Endothelial cell of umbilical vein (primary cell): ENCODE data around the gene STAT4. TPM values are rescaled to one million over a fixed set of nuclear protein-coding genes. Genes with fewer than 3 reads are reported as not detected.

Experiments
- BruUV-seq: library from RNA; stranded (reverse); fragments of 400-500 nt; replicated peaks from 2 replicates; lab custom pipeline; 2021; lab: Mats Ljungman, UMichigan
- CTCF ChIA-PET: fragments of 300-600, 350-600 bp; sonication (Branson Sonifier 250); formaldehyde crosslinking; loops from one replicate; lab custom pipeline; 2021; ENCODE audit warnings: antibody characterized with exemption, inconsistent platforms; lab: Charles Lee
- POLR2A ChIA-PET: fragments of 300-600, 350-600 bp; sonication (Branson Sonifier 250); formaldehyde crosslinking; loops from one replicate; lab custom pipeline; 2021; ENCODE audit warnings: antibody characterized with exemption, inconsistent platforms; lab: Charles Lee
- DNase-seq: peaks from one replicate; pipeline ENCODE4 v3.0.0-alpha.2; 2011; ENCODE audit warnings: low read depth, low spot score
- FAIRE-seq: peaks from 2 replicates; lab custom pipeline; 2011; peaks lifted over from hg19 to GRCh38; lab: Jason Lieb, UNC
- H2AFZ ChIP-seq: 2 replicates; pipeline ENCODE4 v1.6.0; 2012; ENCODE audit warnings: low read depth, low read length, control low read depth, inconsistent platforms
- H3K27ac ChIP-seq: 2 replicates; pipeline ENCODE4 v1.5.1; 2011; ENCODE audit warnings: low read depth, mild to moderate bottlenecking, control low read depth, low read length, moderate library complexity; ENCODE audit not compliant: insufficient read depth
- H3K27me3 ChIP-seq, 2 experiments: 2 replicates each; pipeline versions ENCODE4 v1.6.0 to v1.6.1; 2011; ENCODE audit warnings: low read length in 2 of 2, mixed read lengths in 1 of 2; ENCODE audit not compliant: control insufficient read depth in 2 of 2, insufficient read depth in 2 of 2
- H3K36me3 ChIP-seq, 2 experiments: 2 replicates in 1 of 2; 3 replicates in 1 of 2; pipeline ENCODE4 v1.5.1; 2011; ENCODE audit warnings: low read length in 2 of 2, mild to moderate bottlenecking in 1 of 2, moderate library complexity in 1 of 2; ENCODE audit not compliant: control insufficient read depth in 2 of 2, insufficient read depth in 2 of 2; ENCODE audit errors: extremely low read depth in 1 of 2
- H3K4me1 ChIP-seq: 3 replicates; pipeline ENCODE4 v1.5.1; 2011; ENCODE audit warnings: mild to moderate bottlenecking, low read length; ENCODE audit not compliant: control insufficient read depth, insufficient read depth; ENCODE audit errors: extremely low read depth
- H3K4me2 ChIP-seq: 2 replicates; pipeline ENCODE4 v1.6.1; 2011; ENCODE audit warnings: low read length, control low read depth, mixed read lengths; ENCODE audit not compliant: insufficient read depth
- H3K4me3 ChIP-seq, 3 experiments: fragments of 200-600 bp in 1 of 3; sonication (generic), shearing (Covaris generic) in 1 of 3; replicated peaks in 1 of 3; 2 replicates each; pipeline ENCODE4 v1.5.1; 2011 to 2016; ENCODE audit warnings: control low read depth in 3 of 3, low read length in 3 of 3, mild to moderate bottlenecking in 2 of 3, inconsistent platforms in 1 of 3, low read depth in 1 of 3, moderate library complexity in 1 of 3; ENCODE audit not compliant: insufficient read depth in 1 of 3
- H3K79me2 ChIP-seq: 2 replicates; pipeline ENCODE4 v1.6.0; 2012; ENCODE audit warnings: low read length, inconsistent platforms; ENCODE audit not compliant: control insufficient read depth, insufficient read depth
- H3K9ac ChIP-seq: replicated peaks from 2 replicates; pipeline ENCODE3; 2011; ENCODE audit warnings: low read length, control low read depth; ENCODE audit not compliant: insufficient read depth; ENCODE audit errors: extremely low read depth
- H3K9me1 ChIP-seq: replicated peaks from 3 replicates; pipeline ENCODE4 v1.6.0; 2011; ENCODE audit warnings: mild to moderate bottlenecking, low read length; ENCODE audit not compliant: control insufficient read depth, insufficient read depth; ENCODE audit errors: extremely low read depth
- H3K9me3 ChIP-seq: replicated peaks from 2 replicates; pipeline ENCODE4 v1.5.1; 2012; ENCODE audit warnings: low read length, inconsistent platforms; ENCODE audit not compliant: control insufficient read depth, insufficient read depth
- H4K20me1 ChIP-seq: replicated peaks from 2 replicates; pipeline ENCODE3; 2011; ENCODE audit warnings: mild to moderate bottlenecking, low read length; ENCODE audit not compliant: control insufficient read depth, insufficient read depth; ENCODE audit errors: extremely low read depth
- EZH2 ChIP-seq: IDR thresholded peaks from 2 replicates; pipeline ENCODE4 v1.6.1; 2012; ENCODE audit warnings: borderline replicate concordance, low read depth, mild to moderate bottlenecking, moderate library complexity, low read length, inconsistent platforms; ENCODE audit not compliant: severe bottlenecking
- FOS ChIP-seq: IDR thresholded peaks from 2 replicates; pipeline ENCODE4 v1.6.1; 2011; ENCODE audit warnings: mild to moderate bottlenecking, low read length, moderate library complexity, borderline replicate concordance; ENCODE audit not compliant: insufficient read depth
- GATA2 ChIP-seq: IDR thresholded peaks from 2 replicates; pipeline ENCODE4 v1.7.0; 2011; ENCODE audit warnings: low read depth, mild to moderate bottlenecking, moderate library complexity, mixed read lengths, low read length; ENCODE audit not compliant: insufficient read length, insufficient read depth
- JUN ChIP-seq: IDR thresholded peaks from 2 replicates; pipeline ENCODE4 v1.6.1; 2011; ENCODE audit warnings: borderline replicate concordance, low read depth; ENCODE audit not compliant: insufficient read length, insufficient read depth
- MYC ChIP-seq: IDR thresholded peaks from one replicate; pipeline ENCODE4 v1.6.1; 2011; ENCODE audit warnings: mild to moderate bottlenecking, low read depth, low read length
- POLR2A ChIP-seq: IDR thresholded peaks from 2 replicates; pipeline ENCODE4 v1.6.1; 2012; ENCODE audit warnings: low read depth, mild to moderate bottlenecking, control low read depth, low read length
- POLR2AphosphoS5 ChIP-seq: IDR thresholded peaks from 2 replicates; pipeline ENCODE4 v1.6.1; 2012; ENCODE audit warnings: low read depth, mild to moderate bottlenecking, control low read depth, low read length, moderate library complexity; ENCODE audit not compliant: insufficient read depth
- dilution Hi-C: fragments of 300-500 bp; cut with MboI; formaldehyde crosslinking; loops from one replicate; pipeline ENCODE4 v1.15.0; 2019; ENCODE audit warnings: low sequenced_read_pairs; ENCODE audit not compliant: extremely low pct_ligation_motif_present
- intact Hi-C: fragments of 100-400 bp; cut with micrococcal nuclease; formaldehyde crosslinking; loops from one replicate; pipeline ENCODE4 v1.10.0; 2022
- polyA plus RNA-seq, 4 experiments: library from polyadenylated mRNA; depleted of rRNA in 3 of 4; stranded (reverse) in 3 of 4; unstranded in 1 of 4; fragments of >200 nt; gene quantifications; 2 replicates each; pipeline versions ENCODE4 v1.2.1 to v1.2.3, GENCODE V29; 2011 to 2012; ENCODE audit warnings: missing spikeins in 1 of 4
- total RNA-seq: library from RNA; stranded (reverse); gene quantifications from 2 replicates; pipeline ENCODE4 v1.2.3, GENCODE V29; 2021
- TF ChIP-seq, protein P1 (sequence below), 2 donors: IDR thresholded peaks; 1 replicate in 1 of 2; 2 replicates in 1 of 2; pipeline ENCODE4 v1.5.1; 2011; ENCODE audit warnings: low read length in 2 of 2, mild to moderate bottlenecking in 2 of 2, moderate library complexity in 2 of 2, control low read depth in 1 of 2, inconsistent platforms in 1 of 2, low read depth in 1 of 2; ENCODE audit not compliant: insufficient read depth in 1 of 2; ENCODE audit errors: extremely low read depth in 1 of 2
- TF ChIP-seq, protein P2 (sequence below): IDR thresholded peaks from 2 replicates; pipeline ENCODE4 v1.6.1; 2011; ENCODE audit not compliant: insufficient read depth, insufficient read length

The STAT4 gene
- total and polyA plus RNA-seq, 2 donors (not counting 3 experiments of a cell fraction or from before 2014, with no cell fraction given), result 0.46 to 1.2 TPM

DNA sequence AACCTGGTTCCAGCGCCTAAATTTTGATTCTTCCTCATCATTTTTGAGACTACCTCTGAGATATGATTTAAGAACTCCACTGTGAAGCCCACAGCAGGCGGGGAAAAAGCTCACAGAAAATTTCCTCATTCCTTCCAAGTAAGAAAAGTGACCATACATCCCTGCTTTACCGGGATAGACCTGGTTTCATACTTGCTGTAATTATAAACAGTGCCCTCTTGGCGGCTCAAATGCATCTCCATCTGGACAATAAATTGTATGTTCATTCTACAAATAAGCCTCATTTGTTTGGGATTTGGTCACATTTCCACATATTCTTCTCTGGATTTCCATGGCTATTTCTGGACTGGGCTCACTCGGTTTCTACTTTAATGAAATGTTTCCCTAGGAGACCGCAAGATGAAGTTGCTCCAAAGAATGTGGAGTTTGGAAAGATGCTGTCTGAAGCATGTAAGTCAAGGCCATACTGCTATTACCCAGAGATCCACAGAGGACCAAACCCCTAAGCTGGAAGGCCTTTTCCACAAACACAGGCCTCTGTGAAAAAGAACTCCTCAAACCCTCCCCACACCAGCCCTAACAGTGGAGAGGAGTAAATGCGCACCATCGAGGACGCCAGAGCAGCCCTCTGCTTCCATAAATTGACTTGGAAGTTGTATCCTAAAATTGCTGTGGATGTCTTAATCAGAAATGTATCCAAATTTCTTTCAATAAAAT, 150.7 kb downstream of the STAT4 start:
- H3K9ac ChIP-seq, result no peak overlapping the region
- no peak overlapping the region for H2AFZ ChIP-seq
- dilution Hi-C loops, result no loop called here
- no peak for DNase-seq
- H3K27me3 ChIP-seq, result no peaks in the 10 kb centered on the region
- ChIA-PET CTCF (no interaction called here), POLR2A (no interaction called here)
- FAIRE-seq, result no peak
- H3K36me3 ChIP-seq, result peaks cover 21 to 61% of the 10 kb centered on the region in 2 experiments
- no peaks in the 10 kb centered on the region for H3K4me1 ChIP-seq
- no peak overlapping the region for H3K4me2 ChIP-seq
- no peak overlapping the region for H3K4me3 ChIP-seq
- no peaks in the 10 kb centered on the region for H3K79me2 ChIP-seq
- no peaks in the 10 kb centered on the region for H4K20me1 ChIP-seq
- no peak for TF ChIP-seq JUN
- TF ChIP-seq FOS, result no peak
- TF ChIP-seq POLR2AphosphoS5, result no peak
- TF ChIP-seq, protein P1, sequence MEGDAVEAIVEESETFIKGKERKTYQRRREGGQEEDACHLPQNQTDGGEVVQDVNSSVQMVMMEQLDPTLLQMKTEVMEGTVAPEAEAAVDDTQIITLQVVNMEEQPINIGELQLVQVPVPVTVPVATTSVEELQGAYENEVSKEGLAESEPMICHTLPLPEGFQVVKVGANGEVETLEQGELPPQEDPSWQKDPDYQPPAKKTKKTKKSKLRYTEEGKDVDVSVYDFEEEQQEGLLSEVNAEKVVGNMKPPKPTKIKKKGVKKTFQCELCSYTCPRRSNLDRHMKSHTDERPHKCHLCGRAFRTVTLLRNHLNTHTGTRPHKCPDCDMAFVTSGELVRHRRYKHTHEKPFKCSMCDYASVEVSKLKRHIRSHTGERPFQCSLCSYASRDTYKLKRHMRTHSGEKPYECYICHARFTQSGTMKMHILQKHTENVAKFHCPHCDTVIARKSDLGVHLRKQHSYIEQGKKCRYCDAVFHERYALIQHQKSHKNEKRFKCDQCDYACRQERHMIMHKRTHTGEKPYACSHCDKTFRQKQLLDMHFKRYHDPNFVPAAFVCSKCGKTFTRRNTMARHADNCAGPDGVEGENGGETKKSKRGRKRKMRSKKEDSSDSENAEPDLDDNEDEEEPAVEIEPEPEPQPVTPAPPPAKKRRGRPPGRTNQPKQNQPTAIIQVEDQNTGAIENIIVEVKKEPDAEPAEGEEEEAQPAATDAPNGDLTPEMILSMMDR (IDR thresholded peaks at IDR 0.05; ENCODE audit: extremely low read depth in 1 of 2, insufficient read depth in 1 of 2, low read depth in 1 of 2, low read length in 2 of 2), result no peak
- TF ChIP-seq, protein P2, sequence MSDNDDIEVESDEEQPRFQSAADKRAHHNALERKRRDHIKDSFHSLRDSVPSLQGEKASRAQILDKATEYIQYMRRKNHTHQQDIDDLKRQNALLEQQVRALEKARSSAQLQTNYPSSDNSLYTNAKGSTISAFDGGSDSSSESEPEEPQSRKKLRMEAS, result no peak
- no peak for TF ChIP-seq MYC
- TF ChIP-seq GATA2, result no peak
- no peak for TF ChIP-seq EZH2
- no peak for TF ChIP-seq POLR2A
- no peaks in the 10 kb centered on the region for H3K9me3 ChIP-seq
- intact Hi-C loops, result no loop called here
- H3K9me1 ChIP-seq, result no peaks in the 10 kb centered on the region
- BruUV-seq, result no TSS peak
- no peak overlapping the region for H3K27ac ChIP-seq
